CD4-positive, alpha-beta T cell treated with Interleukin-4 for 1 hour (primary cell): ENCODE results near the gene PPP2R2B.

ENCODE experiments used
- DNase-seq, 2 donors: peaks; one replicate each; pipeline ENCODE4 v3.0.0-alpha.2; 2020 to 2022

Gene PPP2R2B

DNA sequence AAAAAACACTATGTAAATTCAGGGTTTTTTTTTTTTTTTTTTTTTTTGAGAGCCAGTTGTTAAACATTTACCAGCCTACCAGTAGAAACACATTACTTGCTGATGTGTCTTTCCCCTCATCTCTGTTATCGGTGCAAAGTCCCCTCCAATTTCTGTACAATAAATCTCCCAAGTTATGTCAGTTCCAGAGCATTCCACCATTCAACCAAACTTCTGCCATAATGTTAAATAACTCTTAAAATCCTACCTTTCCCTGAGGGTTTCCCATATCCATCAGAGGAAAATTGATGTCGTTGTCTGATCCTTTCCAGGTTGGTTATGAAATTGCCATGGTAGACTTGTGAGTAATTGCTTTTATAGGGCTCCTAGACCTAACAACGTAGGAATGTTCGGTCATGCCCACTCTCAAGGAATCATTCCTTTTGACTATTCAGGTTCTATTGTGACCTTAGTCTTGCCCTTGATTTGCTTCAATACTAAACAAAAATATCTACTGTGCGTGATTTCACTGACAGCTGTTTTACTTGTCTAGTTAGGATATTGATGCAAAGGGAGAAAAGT is 5.6 kb upstream of the PPP2R2B start:
- DNase-seq, result no peak

- DNase-seq, result no peak
Measured at GRCh38 chr5:146883511-146883910, 5.0 kb upstream of the PPP2R2B start.

DNA sequence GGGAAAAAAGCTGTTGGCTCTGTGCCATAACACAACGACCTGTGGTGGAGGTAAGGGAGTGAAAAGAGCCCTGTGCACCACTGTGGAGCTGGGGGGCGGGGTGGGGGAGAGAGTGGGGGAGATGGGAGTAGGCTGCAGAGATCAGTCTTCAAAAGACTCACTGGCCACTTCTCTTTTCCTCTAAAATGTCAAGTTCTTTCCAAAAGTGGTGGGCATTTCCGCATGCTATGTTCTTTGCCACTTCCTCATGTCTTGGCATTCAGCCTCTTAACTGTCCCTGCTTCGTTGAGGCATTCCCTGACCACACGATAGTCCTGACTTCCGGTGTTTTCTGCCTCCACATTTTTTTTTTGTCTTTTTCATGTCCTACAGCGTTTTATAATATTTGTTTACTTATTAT is 2.4 kb upstream of the PPP2R2B start:
- no peak for DNase-seq

- peak in 1 of 2 donors; percentile 29 for DNase-seq
Measured at GRCh38 chr5:146877783-146878475, 628 bp downstream of the PPP2R2B start.

DNA sequence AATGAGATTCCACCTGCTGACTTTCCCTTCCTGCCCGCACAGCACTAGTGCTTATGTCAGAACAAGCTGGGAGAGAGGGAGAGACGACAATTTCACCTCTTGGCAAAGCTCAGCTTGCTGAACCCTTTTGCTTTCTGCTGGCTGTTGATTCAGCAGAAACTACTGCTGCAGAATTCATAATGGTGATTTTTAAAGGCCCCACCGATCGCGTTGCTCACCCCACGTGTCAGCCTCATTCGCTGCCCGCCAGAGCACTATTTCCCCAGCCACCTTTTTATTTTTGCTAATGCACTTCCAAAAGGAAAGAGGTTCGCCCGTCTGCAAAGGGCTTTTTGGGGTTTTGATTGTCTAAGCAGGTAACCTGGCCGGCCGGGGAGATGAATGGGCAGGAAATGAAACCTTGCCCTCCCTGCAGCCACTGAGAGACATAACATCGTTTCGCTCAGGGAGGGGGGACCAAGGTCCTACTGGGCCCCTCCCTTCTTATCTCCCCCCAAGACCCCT is 1.3 kb downstream of the PPP2R2B start:
- no peak for DNase-seq

GRCh38 chr5:146873186-146873917 is 5.2 kb downstream of the PPP2R2B start:
- no peak for DNase-seq

GRCh38 chr5:146872188-146872587 is 6.4 kb downstream of the PPP2R2B start:
- DNase-seq, result no peak

DNA sequence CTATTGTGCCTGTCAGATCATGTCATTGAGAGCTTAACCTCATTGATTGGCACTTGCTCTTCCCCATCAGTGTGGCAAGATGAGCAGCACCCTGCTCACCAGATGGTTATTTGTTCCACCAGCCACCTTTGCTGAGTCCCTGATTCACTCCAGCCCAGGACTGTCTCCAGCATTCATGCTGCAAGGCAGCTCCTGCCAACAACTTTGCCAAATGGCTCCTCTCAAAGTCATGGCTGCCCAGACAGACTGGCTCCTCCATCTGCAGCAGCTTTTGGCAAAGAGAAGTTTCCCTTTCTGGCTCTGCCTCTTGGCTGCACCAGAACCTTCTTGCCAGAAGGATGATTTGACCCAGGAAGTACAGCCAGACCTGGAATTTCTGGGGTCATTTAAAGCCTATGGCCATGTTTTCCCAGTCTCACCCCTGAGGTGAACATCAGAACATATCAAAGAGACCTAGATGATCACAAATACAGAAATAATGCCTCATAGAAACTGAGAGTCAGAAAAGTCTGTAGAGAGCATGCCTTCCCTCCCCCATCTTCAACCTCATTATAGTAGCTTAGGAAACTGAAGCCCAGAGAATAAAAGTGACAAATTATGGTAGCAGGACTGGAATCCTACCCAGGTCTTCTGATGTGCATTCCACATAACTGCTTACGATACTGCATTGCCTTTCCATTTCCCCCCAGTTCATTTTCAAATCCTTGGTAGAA is 10.4 kb downstream of the PPP2R2B start:
- DNase-seq, result no peak

DNA sequence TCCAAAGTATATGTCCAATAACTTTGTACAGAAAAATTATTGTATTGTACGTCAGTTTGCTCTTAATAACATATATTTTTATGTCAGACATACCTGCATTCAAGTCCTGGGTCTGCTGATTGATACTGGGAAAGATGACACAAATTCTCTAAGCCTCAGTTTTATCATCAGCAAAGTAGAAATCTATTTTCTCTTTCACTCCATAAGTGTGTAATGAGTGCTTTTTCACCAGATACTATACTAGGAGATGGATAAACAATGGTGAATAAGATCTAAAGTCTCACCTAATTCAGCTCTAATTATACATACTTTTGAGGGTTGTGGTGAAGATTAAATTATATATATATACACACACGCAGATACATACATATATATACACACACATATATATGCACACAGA is 12.3 kb downstream of the PPP2R2B start:
- no peak for DNase-seq

DNA sequence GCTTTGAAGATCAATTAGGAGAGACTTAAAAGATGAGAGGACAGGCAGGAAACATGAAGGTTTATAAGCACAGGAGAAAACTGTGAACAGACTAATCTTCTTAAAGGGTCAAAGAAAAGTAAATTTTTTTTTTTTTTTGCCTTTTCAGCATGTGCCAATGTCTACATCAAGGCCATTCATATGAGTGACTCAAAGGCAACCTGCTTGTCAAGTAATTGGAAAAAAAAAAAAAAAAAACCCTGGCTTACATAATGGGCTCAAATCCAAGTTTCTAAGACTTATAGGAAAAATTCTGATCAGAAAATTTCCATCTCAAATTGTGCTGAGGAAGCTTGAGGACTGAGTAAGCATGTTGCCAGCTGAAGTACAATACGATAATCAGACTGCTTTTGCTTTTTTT is 15.9 kb downstream of the PPP2R2B start:
- DNase-seq, result no peak

DNA sequence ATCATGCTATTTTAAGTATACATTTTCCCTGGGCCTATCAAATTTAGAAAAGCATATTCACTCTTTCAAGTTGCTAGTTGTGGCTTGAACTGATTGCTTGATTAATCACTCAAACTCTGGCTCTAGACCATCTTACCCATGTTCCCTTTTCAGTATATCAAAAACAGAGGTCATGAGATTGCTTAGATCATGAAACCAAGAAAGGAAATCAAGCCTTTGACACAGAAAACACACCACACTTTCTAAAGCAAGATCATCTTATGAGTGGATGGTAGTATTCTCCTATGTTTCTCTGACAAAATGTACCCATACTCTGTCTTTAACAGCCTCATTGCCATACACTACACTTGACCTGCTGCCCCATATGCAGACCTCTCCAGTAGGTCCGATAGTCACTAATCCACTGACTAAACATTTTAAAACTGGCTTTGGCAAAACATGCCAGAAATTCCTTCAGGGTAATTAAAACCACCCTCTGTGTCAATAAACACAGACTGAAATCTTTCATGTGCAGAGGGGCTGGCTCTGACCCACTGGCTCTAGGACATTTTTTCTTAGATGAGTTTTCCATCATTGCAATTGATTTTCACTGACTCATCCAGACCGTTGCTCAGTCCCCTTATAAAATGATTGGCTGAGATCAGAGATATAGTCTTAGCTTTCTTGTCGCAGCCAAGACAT is 18.2 kb downstream of the PPP2R2B start:
- DNase-seq, result no peak

GRCh38 chr5:146852089-146852488 is 26.5 kb downstream of the PPP2R2B start:
- DNase-seq, result no peak

DNA sequence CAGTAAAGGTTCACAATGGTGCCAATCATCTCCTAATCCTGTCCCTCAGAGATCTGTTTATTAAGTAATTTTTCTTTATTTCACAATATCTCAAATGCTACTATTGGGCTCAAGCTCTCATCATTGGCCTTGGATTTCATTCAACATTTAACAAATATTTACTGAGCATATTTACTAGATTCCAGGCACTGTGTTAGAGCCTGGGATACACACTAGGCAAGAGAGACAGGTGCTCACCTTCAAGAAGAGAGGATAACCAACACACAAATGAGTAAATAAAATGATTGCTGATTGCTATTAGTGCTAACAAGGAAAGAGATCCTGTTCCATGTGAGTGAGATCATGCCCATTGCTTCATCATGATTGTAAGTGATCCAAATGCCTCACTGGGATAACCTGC is 27.4 kb downstream of the PPP2R2B start:
- DNase-seq, result no peak

DNA sequence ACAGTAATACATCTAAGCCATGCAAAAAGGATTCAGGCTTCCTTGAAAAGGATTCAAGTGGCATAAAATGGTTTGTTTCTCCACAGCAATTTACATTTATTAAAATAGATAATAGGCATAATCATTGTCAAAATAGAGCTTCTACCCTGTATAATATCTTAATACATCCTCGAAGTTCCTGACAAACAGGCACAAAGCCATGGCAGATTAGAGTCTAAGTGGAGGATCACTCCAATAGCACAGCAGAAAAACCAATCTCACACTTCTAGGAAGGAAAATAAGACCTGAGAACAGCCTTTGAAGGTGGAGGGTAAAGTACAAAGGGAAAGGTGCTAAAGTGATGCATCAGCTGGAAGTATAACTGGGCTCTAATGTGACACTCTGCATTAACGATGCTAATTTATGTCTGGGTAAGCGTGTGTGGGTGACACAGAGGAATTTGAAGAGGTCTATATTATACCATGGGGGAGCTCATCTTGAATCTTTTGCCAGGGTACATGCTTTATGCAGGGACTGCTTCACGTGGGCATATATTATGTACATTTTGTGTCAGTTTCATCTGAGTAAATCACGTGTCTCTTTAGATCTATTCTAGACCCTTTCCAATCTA is 28.8 kb downstream of the PPP2R2B start:
- no peak for DNase-seq

GRCh38 chr5:146848133-146848532 is 30.4 kb downstream of the PPP2R2B start:
- DNase-seq, result no peak

DNA sequence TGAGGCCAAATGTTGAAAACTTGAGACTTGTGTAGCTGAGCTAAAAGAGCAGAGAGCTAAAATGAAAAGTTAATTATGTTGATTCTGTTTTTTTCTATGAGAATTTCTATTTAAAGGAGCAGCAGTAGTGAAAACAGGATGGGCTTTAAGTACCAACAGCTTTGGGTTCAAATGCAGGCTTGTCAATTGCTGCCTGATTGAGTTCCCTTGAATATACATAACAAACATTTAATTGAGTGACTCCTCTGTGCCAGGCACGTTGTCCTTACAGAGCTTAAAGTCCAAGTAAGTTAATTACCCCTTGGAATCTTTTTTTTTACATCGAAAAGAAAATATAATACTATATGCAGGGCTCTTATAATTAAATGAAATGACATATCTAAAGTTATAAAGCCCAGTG is 38.5 kb downstream of the PPP2R2B start:
- no peak for DNase-seq

- no peak for DNase-seq
Measured at GRCh38 chr5:146836226-146836842, 42.2 kb downstream of the PPP2R2B start.

DNA sequence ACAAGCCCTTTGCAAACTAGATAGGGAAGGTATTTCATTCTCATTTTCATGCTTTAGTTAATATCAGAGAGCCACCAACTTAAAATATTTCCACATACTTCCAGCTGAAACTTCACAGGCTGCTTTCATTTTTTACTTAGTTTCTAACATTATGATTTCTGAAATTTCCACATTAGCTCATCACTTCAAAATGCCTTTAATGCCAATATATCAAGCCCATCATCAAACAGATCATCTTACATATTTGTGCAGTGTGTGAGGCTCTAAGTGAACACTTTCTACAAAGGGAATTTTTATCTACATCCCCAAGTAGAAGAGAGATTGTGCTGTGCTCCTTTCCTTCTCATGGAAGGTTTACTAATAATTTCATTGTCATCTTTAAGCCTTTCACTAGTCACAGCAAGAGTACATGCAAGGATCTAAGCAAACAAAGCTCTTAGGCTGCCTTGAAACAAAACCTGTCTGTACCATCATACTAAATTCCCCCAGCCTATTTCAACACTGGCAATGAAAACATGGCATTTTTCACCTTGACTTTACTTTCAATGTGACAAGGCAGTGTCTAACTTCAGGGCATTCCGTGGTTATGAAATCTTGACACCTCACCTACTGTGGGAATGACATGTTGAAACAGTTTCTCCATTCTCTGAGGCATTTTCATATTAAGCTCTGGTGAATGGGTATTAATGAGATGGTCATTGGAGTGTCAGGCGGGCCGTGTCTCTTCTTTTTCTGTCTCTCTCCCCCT is 45.4 kb downstream of the PPP2R2B start:
- DNase-seq, result no peak

- no peak for DNase-seq
Measured at GRCh38 chr5:146828385-146828784, 50.2 kb downstream of the PPP2R2B start.

- DNase-seq, result no peak
Measured at GRCh38 chr5:146827901-146828300, 50.7 kb downstream of the PPP2R2B start.

- no peak for DNase-seq
Measured at GRCh38 chr5:146825033-146825432, 53.5 kb downstream of the PPP2R2B start.
